ENCODE data around the gene TRIM44. TPM values are rescaled to one million over a fixed set of nuclear protein-coding genes. Genes with fewer than 3 reads are reported as not detected.

Gene TRIM44
- total and polyA plus RNA-seq, 10 donors = 5.3 to 65.7 (median 48.5) TPM

DNA sequence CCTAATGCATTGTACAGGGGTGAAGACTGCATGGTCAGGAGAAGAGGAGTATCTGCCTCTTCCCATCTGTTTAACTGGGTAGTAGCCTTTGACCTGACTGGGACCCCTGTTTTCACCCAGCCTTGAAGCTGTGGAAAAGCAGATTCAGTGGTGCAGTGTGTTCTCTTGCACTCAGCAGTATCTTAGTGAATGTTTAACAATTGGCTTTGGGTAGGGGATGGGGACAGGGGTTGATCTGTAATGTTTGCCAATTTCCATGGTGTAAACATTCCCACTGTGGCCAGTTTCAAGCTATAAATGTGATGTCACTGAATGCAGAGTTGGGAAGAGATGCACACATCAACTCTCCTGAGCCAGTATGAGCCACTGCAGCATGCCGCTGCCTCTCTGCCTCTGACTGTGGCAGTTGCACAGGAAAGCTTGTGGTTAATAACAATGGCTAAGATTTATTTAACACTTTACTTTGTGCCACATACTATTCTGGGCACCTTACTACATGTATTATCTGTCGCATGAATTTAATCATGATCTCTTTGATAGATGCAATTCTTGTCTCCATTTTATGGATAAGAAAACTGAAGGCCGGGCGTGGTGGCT is 28.6 kb upstream of the TRIM44 start:
- no peak overlapping the region for H3K4me3 ChIP-seq
- WGBS, 5 donors = 56 to 70% (median 66%) methylated on average over 4 of the region's 4 CpGs

DNA sequence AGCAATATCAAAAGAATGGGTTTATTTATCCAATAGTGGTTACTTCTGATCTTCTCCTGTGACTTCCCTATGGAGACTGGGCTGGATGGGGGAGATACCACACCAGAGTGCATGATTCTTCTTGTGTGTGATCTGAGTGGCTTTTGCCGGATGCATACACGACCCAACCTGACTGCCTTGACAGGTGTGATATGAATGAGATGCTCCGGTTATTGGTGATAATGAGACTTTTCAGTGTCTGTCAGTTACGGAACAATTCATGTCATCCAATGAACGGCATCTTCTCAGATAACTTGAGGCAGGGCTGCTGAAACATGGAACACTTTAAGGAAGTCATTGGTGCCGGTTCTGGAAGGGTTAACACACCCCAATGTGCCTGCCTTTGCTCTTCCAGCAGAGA is 26.6 kb upstream of the TRIM44 start:
- no peaks in the 10 kb centered on the region for H3K4me1 ChIP-seq
- no peaks in the 10 kb centered on the region for H3K9me3 ChIP-seq
- H3K4me3 ChIP-seq = no peak overlapping the region
- no peak for TF ChIP-seq POLR2AphosphoS5 (IDR thresholded peaks at IDR 0.05)
- no peak for TF ChIP-seq POLR2A (IDR thresholded peaks at IDR 0.05)
- TF ChIP-seq, protein P1, sequence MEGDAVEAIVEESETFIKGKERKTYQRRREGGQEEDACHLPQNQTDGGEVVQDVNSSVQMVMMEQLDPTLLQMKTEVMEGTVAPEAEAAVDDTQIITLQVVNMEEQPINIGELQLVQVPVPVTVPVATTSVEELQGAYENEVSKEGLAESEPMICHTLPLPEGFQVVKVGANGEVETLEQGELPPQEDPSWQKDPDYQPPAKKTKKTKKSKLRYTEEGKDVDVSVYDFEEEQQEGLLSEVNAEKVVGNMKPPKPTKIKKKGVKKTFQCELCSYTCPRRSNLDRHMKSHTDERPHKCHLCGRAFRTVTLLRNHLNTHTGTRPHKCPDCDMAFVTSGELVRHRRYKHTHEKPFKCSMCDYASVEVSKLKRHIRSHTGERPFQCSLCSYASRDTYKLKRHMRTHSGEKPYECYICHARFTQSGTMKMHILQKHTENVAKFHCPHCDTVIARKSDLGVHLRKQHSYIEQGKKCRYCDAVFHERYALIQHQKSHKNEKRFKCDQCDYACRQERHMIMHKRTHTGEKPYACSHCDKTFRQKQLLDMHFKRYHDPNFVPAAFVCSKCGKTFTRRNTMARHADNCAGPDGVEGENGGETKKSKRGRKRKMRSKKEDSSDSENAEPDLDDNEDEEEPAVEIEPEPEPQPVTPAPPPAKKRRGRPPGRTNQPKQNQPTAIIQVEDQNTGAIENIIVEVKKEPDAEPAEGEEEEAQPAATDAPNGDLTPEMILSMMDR (IDR thresholded peaks at IDR 0.05 in 8 of 11, conservative IDR thresholded peaks at IDR 0.05 in 3 of 11) = no peak
- intact Hi-C loops (cut with DNase I; ENCODE audit: low total_unique reads) = no loop called here
- WGBS, 5 donors = 85 to 93% (median 88%) methylated on average over 6 of the region's 6 CpGs
- H3K27me3 ChIP-seq (replicated peaks in 1 of 7) = peaks cover 0 to 52% (median 0%) of the 10 kb centered on the region in 7 donors
- no peaks in the 10 kb centered on the region for H3K36me3 ChIP-seq
- H3K27ac ChIP-seq = no peak overlapping the region
- DNase-seq = no peak

More for the DNA sequence above, 28.6 kb upstream of the TRIM44 start:
- Histone ChIP-seq H3K9me3 (no peaks in the 10 kb centered on the region), H3K4me1 (no peaks in the 10 kb centered on the region), H3K27me3 (replicated peaks in 1 of 7) (peaks cover 0 to 68% (median 0%) of the 10 kb centered on the region in 7 donors), H3K36me3 (no peaks in the 10 kb centered on the region), H3K27ac (no peak overlapping the region)
- TF ChIP-seq POLR2A (IDR thresholded peaks at IDR 0.05) (no peak), POLR2AphosphoS5 (IDR thresholded peaks at IDR 0.05) (no peak)
- TF ChIP-seq, protein P1 (IDR thresholded peaks at IDR 0.05 in 8 of 11, conservative IDR thresholded peaks at IDR 0.05 in 3 of 11) = no peak
- intact Hi-C loops (cut with DNase I; ENCODE audit: low total_unique reads) = no loop called here
- no peak for DNase-seq

DNA sequence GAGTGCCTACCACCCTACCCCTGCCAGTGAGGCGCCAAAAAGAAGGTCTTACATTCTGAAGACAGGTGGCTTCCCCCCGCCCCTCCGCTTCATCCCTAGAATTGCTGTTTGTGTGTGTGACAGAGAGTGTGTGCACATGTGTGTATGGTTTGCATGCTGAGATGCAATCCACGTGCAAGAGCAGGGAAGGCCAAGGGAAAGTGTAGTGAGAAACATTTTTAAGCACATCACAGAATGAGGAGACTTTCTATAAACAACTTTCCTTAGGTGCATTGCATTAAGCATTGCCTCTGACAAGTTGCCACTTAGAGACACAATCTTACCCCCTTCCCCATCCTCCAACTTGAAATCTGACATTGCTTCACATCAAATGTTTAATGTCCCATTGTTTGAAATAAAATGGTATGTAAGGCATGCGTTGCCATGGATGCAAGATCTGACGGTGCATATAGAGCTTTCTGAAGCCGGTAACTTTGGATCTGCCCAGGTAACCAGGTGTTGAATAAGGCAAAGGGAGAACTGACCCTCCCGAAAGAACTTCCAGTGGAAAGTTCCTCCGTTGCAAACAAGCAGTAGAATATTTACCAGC is 22.9 kb upstream of the TRIM44 start:
- intact Hi-C loops (cut with DNase I; ENCODE audit: low total_unique reads) = no loop called here
- TF ChIP-seq POLR2A (IDR thresholded peaks at IDR 0.05) (no peak), POLR2AphosphoS5 (IDR thresholded peaks at IDR 0.05) (no peak)
- TF ChIP-seq, protein P1 (IDR thresholded peaks at IDR 0.05 in 8 of 11, conservative IDR thresholded peaks at IDR 0.05 in 3 of 11) = no peak
- 84 to 93% (median 86%) methylated on average over 9 of the region's 9 CpGs for WGBS, 5 donors
- Histone ChIP-seq H3K36me3 (no peaks in the 10 kb centered on the region), H3K4me3 (no peak overlapping the region), H3K27me3 (replicated peaks in 1 of 7) (peaks cover 0 to 16% (median 0%) of the 10 kb centered on the region in 7 donors), H3K4me1 (no peaks in the 10 kb centered on the region), H3K27ac (no peak overlapping the region), H3K9me3 (no peaks in the 10 kb centered on the region)
- no peak for DNase-seq

DNA sequence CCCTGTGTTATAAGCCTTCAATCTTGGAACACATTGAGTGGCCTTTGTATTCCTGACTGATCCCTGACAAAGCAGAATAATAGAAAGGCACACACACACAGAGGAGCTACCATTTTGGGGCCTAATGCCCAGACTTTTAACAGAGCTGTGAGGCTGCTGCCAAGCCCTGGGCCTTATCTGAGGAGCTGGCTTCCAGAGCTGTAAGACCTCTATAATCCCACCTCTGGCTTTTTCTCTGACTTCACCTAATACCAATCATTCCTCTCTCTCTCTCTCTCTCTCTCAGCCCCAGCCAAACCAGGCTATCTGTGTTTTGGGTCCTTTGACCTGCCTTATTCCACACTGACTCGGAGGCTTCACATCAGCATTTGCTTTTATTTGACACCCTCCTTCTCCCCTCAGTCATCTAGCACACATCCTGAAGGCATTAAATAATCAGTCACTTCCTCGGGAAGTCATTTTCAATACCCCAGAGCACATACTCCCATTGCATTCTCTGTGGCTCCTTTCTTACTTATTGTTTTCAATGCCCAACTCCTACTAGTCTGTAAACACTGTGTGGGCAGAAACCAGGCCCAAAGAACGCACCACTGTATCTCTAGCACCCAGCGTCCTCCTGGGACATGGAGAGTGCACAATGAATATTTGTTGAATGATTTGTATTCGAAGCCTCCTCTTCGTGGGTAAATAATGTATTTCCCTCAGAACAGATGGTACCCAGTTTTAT is 21.2 kb upstream of the TRIM44 start:
- no peaks in the 10 kb centered on the region for H3K4me1 ChIP-seq
- no peak for DNase-seq
- 66 to 78% (median 72%) methylated on average over 6 of the region's 6 CpGs for WGBS, 5 donors
- H3K36me3 ChIP-seq = no peaks in the 10 kb centered on the region
- TF ChIP-seq POLR2A (IDR thresholded peaks at IDR 0.05) (no peak), POLR2AphosphoS5 (IDR thresholded peaks at IDR 0.05) (no peak)
- TF ChIP-seq, protein P1 (IDR thresholded peaks at IDR 0.05 in 8 of 11, conservative IDR thresholded peaks at IDR 0.05 in 3 of 11) = no peak
- peaks cover 0 to 3% (median 0%) of the 10 kb centered on the region in 7 donors for H3K27me3 ChIP-seq (replicated peaks in 1 of 7)
- intact Hi-C loops (cut with DNase I; ENCODE audit: low total_unique reads) = no loop called here
- no peak overlapping the region for H3K27ac ChIP-seq
- no peaks in the 10 kb centered on the region for H3K9me3 ChIP-seq
- no peak overlapping the region for H3K4me3 ChIP-seq

Measured in spleen (tissue), 11 donors.